Measurements from ENCODE around the gene KPNA6. TPM values are rescaled to one million over a fixed set of nuclear protein-coding genes. Genes with fewer than 3 reads are reported as not detected.
A peak's percentile ranks its signal among the peaks of the same experiment; 100 is the strongest.

The KPNA6 gene
- total and polyA plus RNA-seq, 10 of the 15 experiments (the other 5 are each of a cell fraction or from before 2014, with no cell fraction given): 11.1 to 55.6 (median 25.9) TPM

GRCh38 chr1:32205401-32206370 is 97.8 kb downstream of the KPNA6 start, which contains the start of gene IQCC (continued):
- TF ChIP-seq CHD2 (IDR thresholded peaks at IDR 0.05; ENCODE audit: borderline replicate concordance, low read depth, low read length) (0 out of 2 replicates have a peak, but pooled peaks have one; percentile 45), CREM (IDR thresholded peaks at IDR 0.05; ENCODE audit: low read depth) (peak; percentile 98), MXI1 (IDR thresholded peaks at IDR 0.05; ENCODE audit: low read depth, low read length) (peak; percentile 91), HCFC1 (IDR thresholded peaks at IDR 0.05; ENCODE audit: low read length) (peak; percentile 51; the same call in 1 of the 2 replicates), POU2F2 (IDR thresholded peaks at IDR 0.05; ENCODE audit: borderline replicate concordance, low read depth, low read length) (peak; percentile 48; the same call in 2 of the 3 replicates), SMC3 (IDR thresholded peaks at IDR 0.05; ENCODE audit: borderline replicate concordance, low read length) (peak; percentile 16; the same call in 1 of the 2 replicates), RB1 (IDR thresholded peaks at IDR 0.05; ENCODE audit: borderline replicate concordance) (peak; percentile 86; the same call in 1 of the 2 replicates), TCF3 (IDR thresholded peaks at IDR 0.05; ENCODE audit: borderline replicate concordance, insufficient read depth, low read depth, low read length) (no peak), WRNIP1 (IDR thresholded peaks at IDR 0.05; ENCODE audit: borderline replicate concordance, low read depth, low read length) (no peak), MTA2 (IDR thresholded peaks at IDR 0.05; ENCODE audit: low read depth) (no peak), PAX8 (IDR thresholded peaks at IDR 0.05) (no peak), MAX (IDR thresholded peaks at IDR 0.05; ENCODE audit: low read depth, low read length) (peak; percentile 39), ATF3 (IDR thresholded peaks at IDR 0.05; ENCODE audit: borderline replicate concordance, extremely low read depth, low read depth, low read length) (peak; percentile 80; the same call in 1 of the 2 replicates), BMI1 (IDR thresholded peaks at IDR 0.05; ENCODE audit: borderline replicate concordance) (peak; percentile 95), E2F8 (IDR thresholded peaks at IDR 0.05; ENCODE audit: low read depth, partially characterized antibody) (peak; percentile 65), MYC (IDR thresholded peaks at IDR 0.05; ENCODE audit: insufficient read depth, insufficient read length, insufficient replicate concordance, low read length, severe bottlenecking) (no peak), ZNF687 (IDR thresholded peaks at IDR 0.05) (peak; percentile 59; the same call in 1 of the 2 replicates), KLF5 (IDR thresholded peaks at IDR 0.05; ENCODE audit: partially characterized antibody) (peak; percentile 31), ZSCAN29 (IDR thresholded peaks at IDR 0.05) (no peak), NFYB (IDR thresholded peaks at IDR 0.05; ENCODE audit: insufficient read depth, low read depth, low read length) (no peak), SIX5 (IDR thresholded peaks at IDR 0.05; ENCODE audit: low read depth, low read length, severe bottlenecking) (peak; percentile 21)
